Neural cell (in vitro differentiated cells): ENCODE measurements around the gene CFAP45. TPM values are rescaled to one million over a fixed set of nuclear protein-coding genes. Genes with fewer than 3 reads are reported as not detected.

Experiments
- H2AFZ ChIP-seq: fragments of 200-600, 300-800 bp; sonication (generic), shearing (Covaris generic); 2 replicates; pipeline ENCODE4 v1.6.0; 2014; ENCODE audit warnings: low read depth, mild to moderate bottlenecking, antibody characterized with exemption, low read length, moderate library complexity
- H3F3A ChIP-seq: fragments of 200-600 bp; shearing (Covaris generic); 2 replicates; pipeline ENCODE4 v1.6.1; 2016; ENCODE audit warnings: mild to moderate bottlenecking, moderate library complexity, mixed read lengths, antibody characterized with exemption, low read length; ENCODE audit not compliant: insufficient read depth, poor library complexity, severe bottlenecking
- H3K27ac ChIP-seq: fragments of 200-600, 300-800 bp; sonication (generic), shearing (Covaris generic); 2 replicates; pipeline ENCODE4 v1.5.1; 2014; ENCODE audit warnings: mild to moderate bottlenecking, low read length, moderate library complexity
- H3K27me3 ChIP-seq: fragments of 300-800, 200-600 bp; sonication (generic), shearing (Covaris generic); 2 replicates; pipeline ENCODE4 v1.6.0; 2014; ENCODE audit warnings: mild to moderate bottlenecking, low read depth, low read length, moderate library complexity; ENCODE audit not compliant: insufficient read depth
- H3K36me3 ChIP-seq: fragments of 300-800, 200-600 bp; sonication (generic), shearing (Covaris generic); 2 replicates; pipeline ENCODE4 v1.5.1; 2014; ENCODE audit warnings: mild to moderate bottlenecking, antibody characterized with exemption, low read length, moderate library complexity; ENCODE audit not compliant: insufficient read depth
- H3K4me2 ChIP-seq: fragments of 300-800, 200-600 bp; sonication (generic), shearing (Covaris generic); 2 replicates; pipeline ENCODE4 v1.6.0; 2014; ENCODE audit warnings: mild to moderate bottlenecking, low read length
- H3K4me3 ChIP-seq: fragments of 300-800, 200-600 bp; sonication (generic), shearing (Covaris generic); 2 replicates; pipeline ENCODE4 v1.5.1; 2014; ENCODE audit warnings: mild to moderate bottlenecking, low read length, moderate library complexity
- H3K79me2 ChIP-seq: fragments of 200-600 bp; shearing (Covaris generic); replicated peaks from 2 replicates; pipeline ENCODE4 v1.6.0; 2014; ENCODE audit warnings: mild to moderate bottlenecking, low read length, moderate library complexity; ENCODE audit not compliant: insufficient read depth
- H3K9ac ChIP-seq: fragments of 300-800, 200-600 bp; sonication (generic), shearing (Covaris generic); 2 replicates; pipeline ENCODE4 v1.6.1; 2016; ENCODE audit warnings: mild to moderate bottlenecking, low read length, mixed read lengths
- H3K9me2 ChIP-seq: fragments of 200-600 bp; shearing (Covaris generic); 2 replicates; pipeline ENCODE4 v1.6.1; 2016; ENCODE audit warnings: mild to moderate bottlenecking, low read length, mixed read lengths; ENCODE audit not compliant: insufficient read depth
- H3K9me3 ChIP-seq: fragments of 200-600, 300-800 bp; sonication (generic), shearing (Covaris generic); 2 replicates; pipeline ENCODE4 v1.6.1; 2016; ENCODE audit warnings: mild to moderate bottlenecking, mixed run types, low read length, moderate library complexity, mixed read lengths
- H4K20me1 ChIP-seq: fragments of 200-600 bp; shearing (Covaris generic); 2 replicates; pipeline ENCODE4 v1.6.1; 2016; ENCODE audit warnings: mild to moderate bottlenecking, mixed run types; ENCODE audit not compliant: insufficient read depth
- EP300 ChIP-seq: fragments of 450-650 bp; conservative IDR thresholded peaks from 2 replicates; pipeline ENCODE4 v1.6.1; 2014; ENCODE audit warnings: antibody characterized with exemption, mild to moderate bottlenecking, moderate library complexity; ENCODE audit not compliant: poor library complexity, severe bottlenecking
- EZH2 ChIP-seq: fragments of 200-600, 300-800 bp; shearing (Covaris generic), sonication (generic); IDR thresholded peaks from 2 replicates; pipeline ENCODE4 v1.6.1; 2014; ENCODE audit warnings: antibody characterized with exemption, low read length, borderline replicate concordance, mild to moderate bottlenecking; ENCODE audit not compliant: insufficient read depth, poor library complexity, severe bottlenecking
- MXI1 ChIP-seq: fragments of 450-650 bp; conservative IDR thresholded peaks from 2 replicates; pipeline ENCODE4 v1.6.1; 2014; ENCODE audit warnings: antibody characterized with exemption, mild to moderate bottlenecking; ENCODE audit not compliant: poor library complexity, severe bottlenecking
- POLR2AphosphoS5 ChIP-seq: IDR thresholded peaks from 2 replicates; pipeline ENCODE4 v1.6.1; 2012
- RAD21 ChIP-seq: fragments of 450-650 bp; conservative IDR thresholded peaks from 2 replicates; pipeline ENCODE4 v1.6.1; 2014; ENCODE audit warnings: antibody characterized with exemption, mild to moderate bottlenecking, moderate library complexity
- REST ChIP-seq: IDR thresholded peaks from 2 replicates; pipeline ENCODE4 v1.6.1; 2012; ENCODE audit warnings: borderline replicate concordance
- SMC3 ChIP-seq: fragments of 450-650 bp; conservative IDR thresholded peaks from 2 replicates; pipeline ENCODE4 v1.6.1; 2014; ENCODE audit warnings: antibody characterized with exemption, mild to moderate bottlenecking, moderate library complexity; ENCODE audit not compliant: poor library complexity
- TAF1 ChIP-seq: IDR thresholded peaks from 2 replicates; pipeline ENCODE4 v1.6.1; 2012; ENCODE audit warnings: low read depth
- polyA plus RNA-seq: library from polyadenylated mRNA; depleted of rRNA; stranded (reverse); fragments of >200 nt; gene quantifications from 2 replicates; pipeline ENCODE4 v1.2.3, GENCODE V29; 2014
- TF ChIP-seq, protein P1 (sequence below): fragments of 450-650 bp; IDR thresholded peaks from 2 replicates; pipeline ENCODE4 v1.5.1; 2014; ENCODE audit warnings: antibody characterized with exemption, mild to moderate bottlenecking, moderate library complexity; ENCODE audit not compliant: poor library complexity, severe bottlenecking

The CFAP45 gene
- polyA plus RNA-seq, 1 donor from 2014 or later, result 0.12 TPM

GRCh38 chr1:159839116-159839849 is 60.7 kb downstream of the CFAP45 start:
- no peaks in the 10 kb centered on the region for H3F3A ChIP-seq
- H3K79me2 ChIP-seq, result no peaks in the 10 kb centered on the region
- H3K4me3 ChIP-seq, result no peak overlapping the region
- no peaks in the 10 kb centered on the region for H4K20me1 ChIP-seq
- H3K9me3 ChIP-seq, result no peaks in the 10 kb centered on the region
- H3K27ac ChIP-seq, result no peak overlapping the region
- H3K9ac ChIP-seq, result no peak overlapping the region
- H2AFZ ChIP-seq, result no peak overlapping the region
- no peak overlapping the region for H3K4me2 ChIP-seq
- TF ChIP-seq POLR2AphosphoS5 (no peak), TAF1 (no peak), MXI1 (no peak), REST (no peak), SMC3 (no peak), EP300 (no peak), EZH2 (no peak), RAD21 (no peak)
- TF ChIP-seq, protein P1, sequence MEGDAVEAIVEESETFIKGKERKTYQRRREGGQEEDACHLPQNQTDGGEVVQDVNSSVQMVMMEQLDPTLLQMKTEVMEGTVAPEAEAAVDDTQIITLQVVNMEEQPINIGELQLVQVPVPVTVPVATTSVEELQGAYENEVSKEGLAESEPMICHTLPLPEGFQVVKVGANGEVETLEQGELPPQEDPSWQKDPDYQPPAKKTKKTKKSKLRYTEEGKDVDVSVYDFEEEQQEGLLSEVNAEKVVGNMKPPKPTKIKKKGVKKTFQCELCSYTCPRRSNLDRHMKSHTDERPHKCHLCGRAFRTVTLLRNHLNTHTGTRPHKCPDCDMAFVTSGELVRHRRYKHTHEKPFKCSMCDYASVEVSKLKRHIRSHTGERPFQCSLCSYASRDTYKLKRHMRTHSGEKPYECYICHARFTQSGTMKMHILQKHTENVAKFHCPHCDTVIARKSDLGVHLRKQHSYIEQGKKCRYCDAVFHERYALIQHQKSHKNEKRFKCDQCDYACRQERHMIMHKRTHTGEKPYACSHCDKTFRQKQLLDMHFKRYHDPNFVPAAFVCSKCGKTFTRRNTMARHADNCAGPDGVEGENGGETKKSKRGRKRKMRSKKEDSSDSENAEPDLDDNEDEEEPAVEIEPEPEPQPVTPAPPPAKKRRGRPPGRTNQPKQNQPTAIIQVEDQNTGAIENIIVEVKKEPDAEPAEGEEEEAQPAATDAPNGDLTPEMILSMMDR, result no peak
- H3K36me3 ChIP-seq, result no peaks in the 10 kb centered on the region
- no peaks in the 10 kb centered on the region for H3K9me2 ChIP-seq
- H3K27me3 ChIP-seq, result peaks cover 77% of the 10 kb centered on the region

GRCh38 chr1:159838715-159839114 is 61.2 kb downstream of the CFAP45 start:
- Histone ChIP-seq H3K4me3 (no peak overlapping the region), H2AFZ (no peak overlapping the region), H3K36me3 (no peaks in the 10 kb centered on the region), H3K9me3 (no peaks in the 10 kb centered on the region), H4K20me1 (no peaks in the 10 kb centered on the region), H3K4me2 (no peak overlapping the region), H3F3A (no peaks in the 10 kb centered on the region), H3K27ac (no peak overlapping the region), H3K9ac (no peak overlapping the region), H3K79me2 (no peaks in the 10 kb centered on the region), H3K9me2 (no peaks in the 10 kb centered on the region), H3K27me3 (peaks cover 77% of the 10 kb centered on the region)
- no peak for TF ChIP-seq MXI1
- TF ChIP-seq EP300, result no peak
- TF ChIP-seq TAF1, result no peak
